C1 segment of cervical spinal cord (tissue), 14 donors: ENCODE results near the gene PDLIM4.

Source experiments
- DNase-seq, 14 donors: peaks; one replicate each; lab custom pipeline; 2025; lab: John Stamatoyannopoulos, UW

The PDLIM4 gene

GRCh38 chr5:132267166-132267739 lies 9.8 kb downstream of the PDLIM4 start:
- DNase-seq: no peak

GRCh38 chr5:132267931-132268768 lies 10.7 kb downstream of the PDLIM4 start:
- peak in 6 of 14 donors; percentile 32 to 81 (median 38) for DNase-seq

DNA sequence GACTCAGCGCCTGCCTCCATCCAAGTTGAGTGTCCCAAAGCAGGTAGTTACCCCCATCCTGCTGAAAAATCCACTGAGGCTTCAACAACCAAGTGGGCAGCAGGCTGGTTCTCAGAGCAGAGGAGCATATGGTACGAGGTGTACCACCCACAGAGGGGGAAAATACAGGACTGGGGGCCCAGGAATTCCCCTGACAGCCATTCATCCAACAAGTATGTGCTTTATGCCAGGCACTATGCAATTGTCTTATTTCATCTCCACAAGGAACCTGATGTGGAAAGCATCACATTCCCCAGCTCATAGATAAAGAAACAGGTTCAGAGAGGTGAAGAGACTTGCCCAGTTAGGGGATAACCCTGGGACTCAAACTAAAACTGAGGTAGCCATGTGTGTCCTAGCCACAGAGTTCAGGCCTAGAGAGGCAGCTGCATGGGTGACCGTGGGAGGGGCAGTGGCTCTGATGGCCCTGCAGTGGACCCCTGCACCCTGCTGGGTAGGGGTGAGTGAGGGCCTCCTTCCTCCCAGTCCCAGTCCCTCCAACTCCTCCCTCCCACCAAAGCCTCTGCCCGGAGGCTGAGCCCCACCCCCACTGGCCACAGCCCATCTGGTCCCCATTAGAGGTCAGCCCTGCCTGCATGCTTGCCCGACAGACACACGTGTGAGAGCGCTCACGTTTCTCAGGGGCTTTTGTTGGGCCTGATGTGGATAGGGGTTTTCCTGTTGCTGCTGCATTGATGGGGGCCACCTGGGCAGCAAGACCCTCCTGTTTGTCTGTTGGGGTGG lies 11.5 kb downstream of the PDLIM4 start:
- DNase-seq: no peak

DNA sequence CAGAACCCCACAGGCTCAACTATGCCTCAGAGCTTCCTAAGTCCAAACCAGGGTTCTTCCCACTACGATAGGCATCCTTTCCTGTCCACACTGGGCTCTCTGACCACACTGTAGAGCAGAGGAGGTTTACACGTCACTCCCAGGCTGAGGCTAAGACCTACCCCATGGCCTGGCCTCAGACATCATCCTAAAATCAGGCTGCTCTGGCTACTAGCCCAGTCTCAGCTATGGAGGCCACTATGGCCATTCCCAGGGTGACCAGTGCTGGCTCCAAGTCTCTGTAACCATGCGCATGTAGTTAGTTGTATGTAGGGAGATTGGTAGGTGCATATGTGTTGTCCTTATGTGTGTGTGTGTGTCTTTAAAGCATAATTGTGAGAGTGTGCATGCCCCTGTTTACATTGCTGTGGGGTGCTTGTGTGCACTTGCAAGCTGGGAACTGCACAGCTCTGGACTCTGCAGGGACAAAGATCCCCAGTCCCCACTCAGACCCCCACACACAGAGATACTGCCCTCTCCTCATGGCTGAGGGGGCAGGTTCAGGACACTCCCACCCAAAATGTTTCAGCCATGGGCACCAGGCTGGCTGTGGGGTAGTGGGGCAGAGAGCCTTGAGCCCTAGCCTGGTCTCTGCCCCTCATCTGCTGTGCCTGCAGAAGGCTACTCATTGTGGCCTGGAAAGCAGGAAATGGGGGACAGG lies 12.3 kb downstream of the PDLIM4 start:
- DNase-seq: no peak

- no peak for DNase-seq
Measured at GRCh38 chr5:132270335-132270665, 12.8 kb downstream of the PDLIM4 start.

- DNase-seq: peak in 2 of 14 donors; percentile 23 to 79
Measured at GRCh38 chr5:132270706-132271105, 13.2 kb downstream of the PDLIM4 start.

GRCh38 chr5:132271251-132272246 lies 14.1 kb downstream of the PDLIM4 start:
- peak in 1 of 14 donors; percentile 47 for DNase-seq

DNA sequence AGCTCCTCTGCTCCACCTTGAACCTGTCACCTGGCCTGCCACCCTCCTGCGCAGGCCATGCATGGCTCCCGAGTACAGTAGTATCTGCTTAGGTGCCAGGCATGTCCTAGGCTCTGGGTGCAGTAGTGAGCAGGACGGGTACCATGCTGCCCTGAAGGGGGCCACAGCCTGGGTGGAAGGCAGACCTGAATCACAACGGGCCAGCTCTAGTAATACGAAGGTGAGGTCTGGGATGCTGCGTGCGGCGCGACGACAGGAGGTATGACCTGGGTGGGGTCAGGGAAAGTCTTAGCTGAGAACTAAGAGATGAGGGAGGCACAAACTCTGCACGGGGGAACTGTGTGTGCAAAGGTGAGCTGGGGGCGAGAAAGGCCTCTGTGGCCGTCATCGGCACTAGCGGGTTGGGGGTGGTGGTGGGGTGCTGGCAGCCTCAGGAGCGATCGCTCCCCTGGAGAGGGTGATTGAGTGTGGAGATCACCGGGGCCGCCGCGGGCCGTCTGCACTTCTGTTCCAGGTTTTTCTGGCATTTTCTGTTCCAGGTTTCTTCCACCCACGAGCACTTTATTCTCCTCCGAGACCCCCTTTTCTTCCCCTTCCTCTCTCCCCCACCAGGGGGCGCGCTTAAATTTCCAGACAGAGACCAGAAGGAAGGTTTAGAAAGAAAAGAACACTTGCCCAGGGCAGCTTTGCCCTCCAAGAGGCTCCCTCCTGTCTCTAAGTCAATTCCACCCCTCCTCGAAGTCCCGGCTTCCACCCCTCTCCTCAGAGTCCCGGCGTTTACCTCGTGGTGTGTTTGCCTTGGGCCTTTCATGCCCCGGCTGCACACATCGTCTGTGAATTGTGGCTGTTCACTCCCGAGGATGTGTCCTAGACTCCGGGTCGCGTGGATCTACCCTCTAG lies 15.1 kb downstream of the PDLIM4 start:
- DNase-seq: peak in 5 of 14 donors; percentile 24 to 59 (median 51)

- DNase-seq: no peak
Measured at GRCh38 chr5:132273631-132274030, 16.1 kb downstream of the PDLIM4 start.

DNA sequence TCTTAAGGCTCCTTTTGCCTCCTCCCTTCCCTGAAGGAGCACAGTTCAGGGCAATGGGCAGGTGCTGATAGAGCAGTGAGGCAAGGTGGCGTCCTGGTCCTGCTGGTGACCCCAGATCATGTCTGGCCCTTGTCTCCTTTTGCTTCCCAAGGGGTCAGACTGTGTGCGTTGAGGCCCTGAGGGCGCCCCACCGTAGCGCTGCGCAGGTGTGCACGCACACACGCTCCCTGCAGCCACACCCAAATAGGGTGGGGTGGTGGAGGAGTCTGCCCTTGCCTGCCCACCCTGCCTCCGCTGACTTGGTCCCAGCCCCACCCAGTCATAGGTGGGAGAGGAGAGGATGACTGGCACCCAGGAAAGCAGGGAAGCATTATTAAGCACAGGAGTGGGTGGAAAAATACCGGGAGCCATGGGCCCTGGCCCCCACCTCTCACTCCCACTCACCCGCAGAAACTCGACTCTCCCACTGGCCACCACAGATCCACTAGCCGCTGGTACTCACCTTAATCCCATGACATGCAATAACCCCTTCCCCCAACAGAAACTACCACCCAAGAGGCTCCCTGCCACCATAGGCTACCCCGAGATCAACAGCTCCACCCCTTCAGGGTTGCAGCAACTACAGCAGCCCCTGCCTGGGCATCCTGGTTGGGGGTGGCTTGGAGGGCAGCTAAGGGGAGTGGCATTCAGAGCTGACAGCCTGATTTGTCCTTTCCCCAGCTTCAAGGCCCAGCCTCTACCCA lies 16.7 kb downstream of the PDLIM4 start:
- DNase-seq: no peak

GRCh38 chr5:132275367-132276220 lies 18.1 kb downstream of the PDLIM4 start:
- no peak for DNase-seq

DNA sequence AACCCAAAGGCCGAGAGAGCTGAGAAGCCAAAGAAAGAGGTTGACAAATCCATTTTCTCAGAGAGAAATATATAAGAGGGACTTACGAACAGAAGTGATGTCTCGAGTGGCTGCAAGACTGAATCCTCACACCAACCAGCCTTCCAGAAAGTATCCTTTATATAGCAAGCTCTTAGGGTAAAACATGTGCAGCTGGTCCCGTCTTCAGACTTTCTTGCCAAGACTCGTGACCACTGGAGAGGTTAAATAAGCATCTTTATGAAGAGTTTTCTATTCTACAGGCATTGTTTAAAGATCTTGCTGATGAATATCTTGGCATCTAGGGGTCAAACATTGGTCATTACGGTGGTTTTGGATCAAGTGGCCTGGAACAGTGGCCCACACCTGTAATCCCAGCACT lies 19.8 kb downstream of the PDLIM4 start:
- DNase-seq: no peak

DNA sequence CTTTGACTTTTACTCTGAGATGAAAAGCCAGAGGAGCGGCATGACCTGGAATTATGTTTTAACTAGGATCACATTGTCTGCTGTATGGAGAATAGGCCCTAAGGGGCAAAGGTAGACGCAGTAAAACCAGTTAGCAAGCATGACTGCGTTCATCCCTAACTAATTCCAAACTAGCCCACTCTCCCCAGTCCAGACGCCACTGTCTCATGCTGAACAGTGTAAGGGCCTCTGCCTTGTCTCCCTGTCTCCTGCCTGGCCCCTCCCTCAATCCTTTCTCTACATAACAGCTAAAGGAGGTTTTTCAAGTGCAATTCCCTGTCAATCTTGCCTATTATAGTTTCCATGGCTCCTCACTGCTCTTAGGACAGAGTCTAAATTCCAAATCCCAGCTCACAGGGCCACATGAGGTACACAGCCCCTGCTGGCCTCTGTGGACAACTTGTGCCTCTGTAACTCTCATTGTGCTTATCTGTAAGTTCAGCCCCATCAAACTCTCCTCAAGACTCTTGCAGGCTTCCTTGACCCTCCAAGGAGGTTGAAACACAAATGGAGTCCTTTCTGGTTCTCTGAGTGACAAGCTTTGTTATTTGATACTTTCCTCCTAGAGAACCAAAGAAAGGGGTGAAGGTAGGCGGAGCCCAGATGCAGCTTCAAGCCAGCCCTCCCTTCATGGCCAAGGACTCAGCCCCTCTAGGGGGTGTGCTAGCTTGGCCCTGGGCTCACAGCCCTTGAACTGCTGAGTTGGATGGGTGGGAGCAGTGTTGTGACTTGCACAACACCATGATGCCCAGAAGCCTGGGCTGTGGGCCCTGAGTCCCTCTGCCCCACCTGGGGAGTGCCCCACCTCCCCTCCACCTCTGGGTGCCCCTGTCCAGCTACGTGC lies 20.7 kb downstream of the PDLIM4 start:
- no peak for DNase-seq

DNA sequence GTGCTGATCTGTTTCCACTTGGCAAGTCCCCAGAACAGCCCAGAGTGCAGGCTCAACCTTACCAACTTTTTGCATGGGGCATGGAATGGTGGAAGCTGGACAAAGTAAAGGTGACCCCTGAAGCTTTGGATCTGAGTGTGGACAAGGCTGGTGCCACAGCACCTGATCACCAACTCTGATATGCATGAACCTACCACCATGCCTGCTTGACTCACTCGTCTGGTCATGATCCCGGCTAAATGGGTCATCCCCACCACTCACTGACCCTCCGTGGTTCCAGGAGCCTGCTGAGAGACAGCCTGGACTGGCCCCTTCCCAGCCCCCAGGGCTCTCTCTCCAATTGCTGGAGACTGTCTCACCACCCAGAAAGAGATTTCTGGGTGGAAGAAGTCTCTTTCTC lies 22.3 kb downstream of the PDLIM4 start:
- no peak for DNase-seq

GRCh38 chr5:132280371-132281240 lies 23.1 kb downstream of the PDLIM4 start:
- no peak for DNase-seq
